GM19324 (cell line): ENCODE measurements around the gene KRT37.

ENCODE experiments used
- ATAC-seq: cut with Tn5 transposase; IDR thresholded peaks from one replicate; pipeline ENCODE4 v1.9.1; 2021; ENCODE audit warnings: mild to moderate bottlenecking, moderate library complexity; ENCODE audit not compliant: unreplicated experiment, low FRiP score

Gene KRT37

GRCh38 chr17:41424111-41424635, at the start of gene KRT37:
Gene KRT37 (minus strand): TSS chr17:41424585. CDS start chr17:41424523, 62 bp downstream.
- ATAC-seq = no peak

- no peak for ATAC-seq
Measured at GRCh38 chr17:41468346-41468745, 44.0 kb upstream of the KRT37 start.

- ATAC-seq = no peak
Measured at GRCh38 chr17:41467561-41467960, 43.2 kb upstream of the KRT37 start.

GRCh38 chr17:41466988-41467387, 42.6 kb upstream of the KRT37 start, which contains the start of gene KRT32:
Gene KRT32 (minus strand): TSS chr17:41467386. CDS start chr17:41467325, 61 bp downstream.
- no peak for ATAC-seq

- no peak for ATAC-seq
Measured at GRCh38 chr17:41464682-41465081, 40.3 kb upstream of the KRT37 start.

- no peak for ATAC-seq
Measured at GRCh38 chr17:41464173-41464572, 39.8 kb upstream of the KRT37 start.

GRCh38 chr17:41463746-41464145, 39.4 kb upstream of the KRT37 start:
- no peak for ATAC-seq

- ATAC-seq = no peak
Measured at GRCh38 chr17:41462705-41463104, 38.3 kb upstream of the KRT37 start.

GRCh38 chr17:41457676-41458075, 33.3 kb upstream of the KRT37 start:
- no peak for ATAC-seq

GRCh38 chr17:41456204-41456603, 31.8 kb upstream of the KRT37 start:
- no peak for ATAC-seq

GRCh38 chr17:41455236-41455635, 30.9 kb upstream of the KRT37 start:
- no peak for ATAC-seq

- no peak for ATAC-seq
Measured at GRCh38 chr17:41453066-41453465, 28.7 kb upstream of the KRT37 start.

GRCh38 chr17:41452281-41452680, 27.9 kb upstream of the KRT37 start:
- no peak for ATAC-seq

- ATAC-seq = no peak
Measured at GRCh38 chr17:41451154-41451728, 26.9 kb upstream of the KRT37 start.

- no peak for ATAC-seq
Measured at GRCh38 chr17:41449008-41449407, 24.6 kb upstream of the KRT37 start.

- no peak for ATAC-seq
Measured at GRCh38 chr17:41448506-41448905, 24.1 kb upstream of the KRT37 start.

GRCh38 chr17:41446806-41447205, 22.4 kb upstream of the KRT37 start:
- no peak for ATAC-seq

GRCh38 chr17:41444640-41445039, 20.3 kb upstream of the KRT37 start:
- ATAC-seq = no peak

GRCh38 chr17:41444186-41444585, 19.8 kb upstream of the KRT37 start:
- ATAC-seq = no peak

GRCh38 chr17:41442739-41443138, 18.4 kb upstream of the KRT37 start:
- ATAC-seq = no peak

- no peak for ATAC-seq
Measured at GRCh38 chr17:41440531-41441033, 16.2 kb upstream of the KRT37 start, which contains the start of gene KRT38. Gene KRT38 (minus strand): TSS chr17:41440983. CDS start chr17:41440921, 62 bp downstream.

GRCh38 chr17:41439375-41439774, 15.0 kb upstream of the KRT37 start:
- ATAC-seq = no peak
